ENCODE data around the gene GNG7. TPM values are rescaled to one million over a fixed set of nuclear protein-coding genes. Genes with fewer than 3 reads are reported as not detected.

GNG7 gene
- total and polyA plus RNA-seq, 2 donors (not counting 3 experiments of a cell fraction or from before 2014, with no cell fraction given), result 0.29 to 0.84 TPM

DNA sequence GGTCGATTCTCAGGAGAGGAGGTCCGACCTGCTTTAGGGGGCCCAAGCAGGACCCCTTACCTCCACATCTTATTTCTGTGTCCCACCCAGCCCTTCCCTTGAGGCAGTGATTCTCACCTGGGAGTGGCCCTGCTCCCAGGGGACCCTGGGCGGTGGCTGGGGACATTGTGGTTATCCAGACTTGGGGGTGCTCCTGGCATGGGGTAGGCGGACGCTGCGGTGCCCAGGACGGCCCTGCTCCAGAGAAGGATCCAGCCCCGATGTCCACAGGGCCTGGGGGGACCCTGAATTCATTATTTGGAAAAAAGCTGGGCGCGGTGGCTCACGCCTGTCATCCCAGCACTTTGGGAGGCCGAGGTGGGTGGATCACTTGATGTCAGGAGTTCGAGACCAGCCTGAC, 142.1 kb downstream of the GNG7 start:
- intact Hi-C loops (cut with micrococcal nuclease), result no loop called here
- FAIRE-seq, result no peak
- DNase-seq (ENCODE audit: low read depth, low spot score), result no peak

More for the DNA sequence above, 142.1 kb downstream of the GNG7 start:
- Histone ChIP-seq H3K9me1 (replicated peaks; ENCODE audit: control insufficient read depth, extremely low read depth, insufficient read depth, low read length) (no peaks in the 10 kb centered on the region), H3K36me3 (ENCODE audit: control insufficient read depth in 2 of 2, extremely low read depth in 1 of 2, insufficient read depth in 2 of 2, low read length in 2 of 2) (no peaks in the 10 kb centered on the region), H3K27ac (ENCODE audit: insufficient read depth, low read depth, low read length) (no peak overlapping the region), H3K4me1 (ENCODE audit: control insufficient read depth, extremely low read depth, insufficient read depth, low read length) (peaks cover 8% of the 10 kb centered on the region), H3K9ac (replicated peaks; ENCODE audit: extremely low read depth, insufficient read depth, low read length) (no peak overlapping the region), H3K4me2 (ENCODE audit: insufficient read depth, low read length) (no peak overlapping the region), H4K20me1 (replicated peaks; ENCODE audit: control insufficient read depth, extremely low read depth, insufficient read depth, low read length) (no peaks in the 10 kb centered on the region), H3K9me3 (replicated peaks; ENCODE audit: control insufficient read depth, insufficient read depth, low read length) (no peaks in the 10 kb centered on the region), H3K79me2 (ENCODE audit: control insufficient read depth, insufficient read depth, low read length) (no peaks in the 10 kb centered on the region), H2AFZ (ENCODE audit: low read depth, low read length) (no peak overlapping the region), H3K4me3 (replicated peaks in 1 of 3; ENCODE audit: insufficient read depth in 1 of 3, low read depth in 1 of 3, low read length in 3 of 3) (no peak overlapping the region), H3K27me3 (ENCODE audit: control insufficient read depth in 2 of 2, insufficient read depth in 2 of 2, low read length in 2 of 2) (no peaks in the 10 kb centered on the region)
- no peak for TF ChIP-seq FOS (IDR thresholded peaks at IDR 0.05; ENCODE audit: borderline replicate concordance, insufficient read depth, low read length)
- no peak for TF ChIP-seq POLR2AphosphoS5 (IDR thresholded peaks at IDR 0.05; ENCODE audit: insufficient read depth, low read depth, low read length)
- TF ChIP-seq EZH2 (IDR thresholded peaks at IDR 0.05; ENCODE audit: borderline replicate concordance, low read depth, low read length, severe bottlenecking), result no peak
- TF ChIP-seq JUN (IDR thresholded peaks at IDR 0.05; ENCODE audit: borderline replicate concordance, insufficient read depth, insufficient read length, low read depth), result no peak
- TF ChIP-seq, protein P1, sequence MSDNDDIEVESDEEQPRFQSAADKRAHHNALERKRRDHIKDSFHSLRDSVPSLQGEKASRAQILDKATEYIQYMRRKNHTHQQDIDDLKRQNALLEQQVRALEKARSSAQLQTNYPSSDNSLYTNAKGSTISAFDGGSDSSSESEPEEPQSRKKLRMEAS (IDR thresholded peaks at IDR 0.05; ENCODE audit: insufficient read depth, insufficient read length), result no peak
- no peak for TF ChIP-seq MYC (IDR thresholded peaks at IDR 0.05; ENCODE audit: low read depth, low read length)
- no peak for TF ChIP-seq GATA2 (IDR thresholded peaks at IDR 0.05; ENCODE audit: insufficient read depth, insufficient read length, low read depth, low read length)
- no peak for TF ChIP-seq POLR2A (IDR thresholded peaks at IDR 0.05; ENCODE audit: low read depth, low read length)
- TF ChIP-seq, protein P2, sequence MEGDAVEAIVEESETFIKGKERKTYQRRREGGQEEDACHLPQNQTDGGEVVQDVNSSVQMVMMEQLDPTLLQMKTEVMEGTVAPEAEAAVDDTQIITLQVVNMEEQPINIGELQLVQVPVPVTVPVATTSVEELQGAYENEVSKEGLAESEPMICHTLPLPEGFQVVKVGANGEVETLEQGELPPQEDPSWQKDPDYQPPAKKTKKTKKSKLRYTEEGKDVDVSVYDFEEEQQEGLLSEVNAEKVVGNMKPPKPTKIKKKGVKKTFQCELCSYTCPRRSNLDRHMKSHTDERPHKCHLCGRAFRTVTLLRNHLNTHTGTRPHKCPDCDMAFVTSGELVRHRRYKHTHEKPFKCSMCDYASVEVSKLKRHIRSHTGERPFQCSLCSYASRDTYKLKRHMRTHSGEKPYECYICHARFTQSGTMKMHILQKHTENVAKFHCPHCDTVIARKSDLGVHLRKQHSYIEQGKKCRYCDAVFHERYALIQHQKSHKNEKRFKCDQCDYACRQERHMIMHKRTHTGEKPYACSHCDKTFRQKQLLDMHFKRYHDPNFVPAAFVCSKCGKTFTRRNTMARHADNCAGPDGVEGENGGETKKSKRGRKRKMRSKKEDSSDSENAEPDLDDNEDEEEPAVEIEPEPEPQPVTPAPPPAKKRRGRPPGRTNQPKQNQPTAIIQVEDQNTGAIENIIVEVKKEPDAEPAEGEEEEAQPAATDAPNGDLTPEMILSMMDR (IDR thresholded peaks at IDR 0.05; ENCODE audit: extremely low read depth in 1 of 2, insufficient read depth in 1 of 2, low read depth in 1 of 2, low read length in 2 of 2), result no peak
- no TSS peak for BruUV-seq (replicated peaks)
- POLR2A ChIA-PET, result no interaction called here
- CTCF ChIA-PET, result no interaction called here
- dilution Hi-C loops (cut with MboI; ENCODE audit: extremely low pct_ligation_motif_present, low sequenced_read_pairs), result no loop called here

Data from endothelial cell of umbilical vein (primary cell).